ENCODE data around the gene SVEP1.

SVEP1 gene

GRCh38 chr9:110456681-110457080, 122.9 kb downstream of the SVEP1 start:
- Histone ChIP-seq H3K9ac (ENCODE audit: low read depth in 1 of 2, low read length in 2 of 2) (no peak overlapping the region), H3K9me3 (ENCODE audit: control insufficient read depth in 1 of 2, low read length in 2 of 2) (no peaks in the 10 kb centered on the region), H3K27me3 (ENCODE audit: control insufficient read depth in 1 of 2, insufficient read depth in 2 of 2, low read length in 2 of 2) (no peaks in the 10 kb centered on the region), H3K36me3 (ENCODE audit: control insufficient read depth in 1 of 2, insufficient read depth in 2 of 2, low read length in 2 of 2) (no peaks in the 10 kb centered on the region), H3K4me1 (ENCODE audit: control insufficient read depth in 1 of 2, insufficient read depth in 2 of 2, low read length in 2 of 2) (no peaks in the 10 kb centered on the region), H3K27ac (ENCODE audit: low read depth, low read length) (no peak overlapping the region), H3K4me3 (ENCODE audit: low read depth in 1 of 2, low read length in 2 of 2) (no peak overlapping the region)

GRCh38 chr9:110455860-110456259, 123.7 kb downstream of the SVEP1 start:
- H3K9me3 ChIP-seq (ENCODE audit: control insufficient read depth in 1 of 2, low read length in 2 of 2) = no peaks in the 10 kb centered on the region
- no peak overlapping the region for H3K4me3 ChIP-seq (ENCODE audit: low read depth in 1 of 2, low read length in 2 of 2)
- H3K36me3 ChIP-seq (ENCODE audit: control insufficient read depth in 1 of 2, insufficient read depth in 2 of 2, low read length in 2 of 2) = no peaks in the 10 kb centered on the region
- H3K4me1 ChIP-seq (ENCODE audit: control insufficient read depth in 1 of 2, insufficient read depth in 2 of 2, low read length in 2 of 2) = no peaks in the 10 kb centered on the region
- H3K27me3 ChIP-seq (ENCODE audit: control insufficient read depth in 1 of 2, insufficient read depth in 2 of 2, low read length in 2 of 2) = no peaks in the 10 kb centered on the region
- no peak overlapping the region for H3K9ac ChIP-seq (ENCODE audit: low read depth in 1 of 2, low read length in 2 of 2)
- no peak overlapping the region for H3K27ac ChIP-seq (ENCODE audit: low read depth, low read length)

GRCh38 chr9:110452227-110452801, 127.2 kb downstream of the SVEP1 start:
- Histone ChIP-seq H3K36me3 (ENCODE audit: control insufficient read depth in 1 of 2, insufficient read depth in 2 of 2, low read length in 2 of 2) (no peaks in the 10 kb centered on the region), H3K27ac (ENCODE audit: low read depth, low read length) (no peak overlapping the region), H3K4me3 (ENCODE audit: low read depth in 1 of 2, low read length in 2 of 2) (no peak overlapping the region), H3K4me1 (ENCODE audit: control insufficient read depth in 1 of 2, insufficient read depth in 2 of 2, low read length in 2 of 2) (no peaks in the 10 kb centered on the region), H3K27me3 (ENCODE audit: control insufficient read depth in 1 of 2, insufficient read depth in 2 of 2, low read length in 2 of 2) (no peaks in the 10 kb centered on the region), H3K9ac (ENCODE audit: low read depth in 1 of 2, low read length in 2 of 2) (no peak overlapping the region), H3K9me3 (ENCODE audit: control insufficient read depth in 1 of 2, low read length in 2 of 2) (no peaks in the 10 kb centered on the region)

- no peak overlapping the region for H3K27ac ChIP-seq (ENCODE audit: low read depth, low read length)
- no peaks in the 10 kb centered on the region for H3K27me3 ChIP-seq (ENCODE audit: control insufficient read depth in 1 of 2, insufficient read depth in 2 of 2, low read length in 2 of 2)
- no peaks in the 10 kb centered on the region for H3K9me3 ChIP-seq (ENCODE audit: control insufficient read depth in 1 of 2, low read length in 2 of 2)
- no peaks in the 10 kb centered on the region for H3K36me3 ChIP-seq (ENCODE audit: control insufficient read depth in 1 of 2, insufficient read depth in 2 of 2, low read length in 2 of 2)
- no peaks in the 10 kb centered on the region for H3K4me1 ChIP-seq (ENCODE audit: control insufficient read depth in 1 of 2, insufficient read depth in 2 of 2, low read length in 2 of 2)
- no peak overlapping the region for H3K4me3 ChIP-seq (ENCODE audit: low read depth in 1 of 2, low read length in 2 of 2)
- H3K9ac ChIP-seq (ENCODE audit: low read depth in 1 of 2, low read length in 2 of 2) = no peak overlapping the region
Measured at GRCh38 chr9:110451726-110452125, 127.8 kb downstream of the SVEP1 start.

- H3K4me1 ChIP-seq (ENCODE audit: control insufficient read depth in 1 of 2, insufficient read depth in 2 of 2, low read length in 2 of 2) = no peaks in the 10 kb centered on the region
- H3K27me3 ChIP-seq (ENCODE audit: control insufficient read depth in 1 of 2, insufficient read depth in 2 of 2, low read length in 2 of 2) = no peaks in the 10 kb centered on the region
- H3K9ac ChIP-seq (ENCODE audit: low read depth in 1 of 2, low read length in 2 of 2) = no peak overlapping the region
- H3K27ac ChIP-seq (ENCODE audit: low read depth, low read length) = no peak overlapping the region
- no peaks in the 10 kb centered on the region for H3K36me3 ChIP-seq (ENCODE audit: control insufficient read depth in 1 of 2, insufficient read depth in 2 of 2, low read length in 2 of 2)
- no peak overlapping the region for H3K4me3 ChIP-seq (ENCODE audit: low read depth in 1 of 2, low read length in 2 of 2)
- H3K9me3 ChIP-seq (ENCODE audit: control insufficient read depth in 1 of 2, low read length in 2 of 2) = no peaks in the 10 kb centered on the region
Measured at GRCh38 chr9:110447476-110447875, 132.1 kb downstream of the SVEP1 start.

GRCh38 chr9:110446171-110446570, 133.4 kb downstream of the SVEP1 start:
- Histone ChIP-seq H3K4me3 (ENCODE audit: low read depth in 1 of 2, low read length in 2 of 2) (no peak overlapping the region), H3K36me3 (ENCODE audit: control insufficient read depth in 1 of 2, insufficient read depth in 2 of 2, low read length in 2 of 2) (no peaks in the 10 kb centered on the region), H3K9ac (ENCODE audit: low read depth in 1 of 2, low read length in 2 of 2) (no peak overlapping the region)

GRCh38 chr9:110444911-110445310, 134.6 kb downstream of the SVEP1 start:
- H3K27me3 ChIP-seq (ENCODE audit: control insufficient read depth in 1 of 2, insufficient read depth in 2 of 2, low read length in 2 of 2) = no peaks in the 10 kb centered on the region
- no peak overlapping the region for H3K27ac ChIP-seq (ENCODE audit: low read depth, low read length)
- H3K9me3 ChIP-seq (ENCODE audit: control insufficient read depth in 1 of 2, low read length in 2 of 2) = no peaks in the 10 kb centered on the region
- no peaks in the 10 kb centered on the region for H3K4me1 ChIP-seq (ENCODE audit: control insufficient read depth in 1 of 2, insufficient read depth in 2 of 2, low read length in 2 of 2)
- H3K9ac ChIP-seq (ENCODE audit: low read depth in 1 of 2, low read length in 2 of 2) = no peak overlapping the region
- H3K36me3 ChIP-seq (ENCODE audit: control insufficient read depth in 1 of 2, insufficient read depth in 2 of 2, low read length in 2 of 2) = no peaks in the 10 kb centered on the region
- H3K4me3 ChIP-seq (ENCODE audit: low read depth in 1 of 2, low read length in 2 of 2) = no peak overlapping the region

More at GRCh38 chr9:110446171-110446570, 133.4 kb downstream of the SVEP1 start:
- no peaks in the 10 kb centered on the region for H3K9me3 ChIP-seq (ENCODE audit: control insufficient read depth in 1 of 2, low read length in 2 of 2)
- H3K4me1 ChIP-seq (ENCODE audit: control insufficient read depth in 1 of 2, insufficient read depth in 2 of 2, low read length in 2 of 2) = no peaks in the 10 kb centered on the region
- H3K27ac ChIP-seq (ENCODE audit: low read depth, low read length) = no peak overlapping the region
- no peaks in the 10 kb centered on the region for H3K27me3 ChIP-seq (ENCODE audit: control insufficient read depth in 1 of 2, insufficient read depth in 2 of 2, low read length in 2 of 2)

GRCh38 chr9:110443866-110444220, 135.7 kb downstream of the SVEP1 start:
- H3K27me3 ChIP-seq (ENCODE audit: control insufficient read depth in 1 of 2, insufficient read depth in 2 of 2, low read length in 2 of 2) = no peaks in the 10 kb centered on the region
- H3K27ac ChIP-seq (ENCODE audit: low read depth, low read length) = no peak overlapping the region
- no peak overlapping the region for H3K9ac ChIP-seq (ENCODE audit: low read depth in 1 of 2, low read length in 2 of 2)
- H3K36me3 ChIP-seq (ENCODE audit: control insufficient read depth in 1 of 2, insufficient read depth in 2 of 2, low read length in 2 of 2) = no peaks in the 10 kb centered on the region
- H3K4me3 ChIP-seq (ENCODE audit: low read depth in 1 of 2, low read length in 2 of 2) = no peak overlapping the region
- no peaks in the 10 kb centered on the region for H3K9me3 ChIP-seq (ENCODE audit: control insufficient read depth in 1 of 2, low read length in 2 of 2)
- H3K4me1 ChIP-seq (ENCODE audit: control insufficient read depth in 1 of 2, insufficient read depth in 2 of 2, low read length in 2 of 2) = no peaks in the 10 kb centered on the region

GRCh38 chr9:110443146-110443865, 136.2 kb downstream of the SVEP1 start:
- Histone ChIP-seq H3K27me3 (ENCODE audit: control insufficient read depth in 1 of 2, insufficient read depth in 2 of 2, low read length in 2 of 2) (no peaks in the 10 kb centered on the region), H3K4me3 (ENCODE audit: low read depth in 1 of 2, low read length in 2 of 2) (no peak overlapping the region), H3K4me1 (ENCODE audit: control insufficient read depth in 1 of 2, insufficient read depth in 2 of 2, low read length in 2 of 2) (no peaks in the 10 kb centered on the region), H3K27ac (ENCODE audit: low read depth, low read length) (no peak overlapping the region), H3K9me3 (ENCODE audit: control insufficient read depth in 1 of 2, low read length in 2 of 2) (no peaks in the 10 kb centered on the region), H3K36me3 (ENCODE audit: control insufficient read depth in 1 of 2, insufficient read depth in 2 of 2, low read length in 2 of 2) (no peaks in the 10 kb centered on the region), H3K9ac (ENCODE audit: low read depth in 1 of 2, low read length in 2 of 2) (no peak overlapping the region)

GRCh38 chr9:110440796-110441195, 138.7 kb downstream of the SVEP1 start:
- H3K36me3 ChIP-seq (ENCODE audit: control insufficient read depth in 1 of 2, insufficient read depth in 2 of 2, low read length in 2 of 2) = no peaks in the 10 kb centered on the region
- H3K27me3 ChIP-seq (ENCODE audit: control insufficient read depth in 1 of 2, insufficient read depth in 2 of 2, low read length in 2 of 2) = no peaks in the 10 kb centered on the region
- H3K4me3 ChIP-seq (ENCODE audit: low read depth in 1 of 2, low read length in 2 of 2) = no peak overlapping the region
- H3K9ac ChIP-seq (ENCODE audit: low read depth in 1 of 2, low read length in 2 of 2) = no peak overlapping the region
- no peaks in the 10 kb centered on the region for H3K9me3 ChIP-seq (ENCODE audit: control insufficient read depth in 1 of 2, low read length in 2 of 2)
- H3K4me1 ChIP-seq (ENCODE audit: control insufficient read depth in 1 of 2, insufficient read depth in 2 of 2, low read length in 2 of 2) = no peaks in the 10 kb centered on the region
- no peak overlapping the region for H3K27ac ChIP-seq (ENCODE audit: low read depth, low read length)
